DOHH2 (cell line): ENCODE results near the gene AK9.

Experiments
- H3F3A ChIP-seq: fragments of 200-600 bp; sonication (generic), shearing (Covaris generic); 2 replicates; pipeline ENCODE4 v1.6.0; 2016; ENCODE audit warnings: antibody characterized with exemption, mild to moderate bottlenecking; ENCODE audit not compliant: control insufficient read depth, insufficient read depth
- H3K27ac ChIP-seq: fragments of 200-600 bp; sonication (generic); 2 replicates; pipeline ENCODE4 v1.5.1; 2014; ENCODE audit warnings: low read depth, mild to moderate bottlenecking, low read length, moderate library complexity
- H3K27me3 ChIP-seq: fragments of 200-600 bp; sonication (generic); 2 replicates; pipeline ENCODE4 v1.6.1; 2014; ENCODE audit warnings: mild to moderate bottlenecking, low read length, mixed read lengths; ENCODE audit not compliant: control insufficient read depth
- H3K36me3 ChIP-seq: fragments of 200-600 bp; sonication (generic); 2 replicates; pipeline ENCODE4 v1.6.1; 2014; ENCODE audit warnings: mild to moderate bottlenecking, low read length, moderate library complexity, mixed read lengths; ENCODE audit not compliant: control insufficient read depth
- H3K4me1 ChIP-seq: fragments of 200-600 bp; sonication (generic); 2 replicates; pipeline ENCODE4 v1.6.1; 2014; ENCODE audit warnings: mild to moderate bottlenecking, low read length, mixed read lengths; ENCODE audit not compliant: control insufficient read depth
- H3K4me2 ChIP-seq: fragments of 200-600 bp; sonication (generic); 2 replicates; pipeline ENCODE4 v1.6.0; 2014; ENCODE audit warnings: mild to moderate bottlenecking, low read length, moderate library complexity
- H3K4me3 ChIP-seq: fragments of 200-600 bp; sonication (generic); 2 replicates; pipeline ENCODE4 v1.5.1; 2014; ENCODE audit warnings: mild to moderate bottlenecking, low read length, mixed read lengths
- H3K79me2 ChIP-seq: fragments of 200-600 bp; sonication (generic); 2 replicates; pipeline ENCODE4 v1.6.1; 2014; ENCODE audit warnings: mild to moderate bottlenecking, low read length, mixed read lengths; ENCODE audit not compliant: control insufficient read depth
- H3K9me2 ChIP-seq: fragments of 200-600 bp; sonication (generic); replicated peaks from 2 replicates; pipeline ENCODE4 v1.6.1; 2014; ENCODE audit warnings: mild to moderate bottlenecking, low read length, mixed read lengths; ENCODE audit not compliant: control insufficient read depth
- H3K9me3 ChIP-seq: fragments of 200-600 bp; sonication (generic); 2 replicates; pipeline ENCODE4 v1.6.1; 2014; ENCODE audit warnings: antibody characterized with exemption, low read length, mixed read lengths; ENCODE audit not compliant: control insufficient read depth, insufficient read depth
- H4K20me1 ChIP-seq: fragments of 200-600 bp; sonication (generic); 2 replicates; pipeline ENCODE4 v1.6.0; 2014; ENCODE audit warnings: low read depth, mild to moderate bottlenecking, antibody characterized with exemption, low read length, moderate library complexity; ENCODE audit not compliant: control insufficient read depth, insufficient read depth
- CTCF ChIP-seq: fragments of 200-600 bp; sonication (generic); IDR thresholded peaks from one replicate; pipeline ENCODE4 v1.5.1; 2014; ENCODE audit warnings: antibody characterized with exemption, mild to moderate bottlenecking, low read depth, low read length; ENCODE audit not compliant: poor library complexity, severe bottlenecking
- EZH2phosphoT487 ChIP-seq: fragments of 200-600 bp; sonication (generic); IDR thresholded peaks from 2 replicates; pipeline ENCODE4 v1.6.1; 2017; ENCODE audit warnings: borderline replicate concordance, mild to moderate bottlenecking, antibody characterized with exemption, low read length, moderate library complexity, mixed read lengths

AK9 gene

DNA sequence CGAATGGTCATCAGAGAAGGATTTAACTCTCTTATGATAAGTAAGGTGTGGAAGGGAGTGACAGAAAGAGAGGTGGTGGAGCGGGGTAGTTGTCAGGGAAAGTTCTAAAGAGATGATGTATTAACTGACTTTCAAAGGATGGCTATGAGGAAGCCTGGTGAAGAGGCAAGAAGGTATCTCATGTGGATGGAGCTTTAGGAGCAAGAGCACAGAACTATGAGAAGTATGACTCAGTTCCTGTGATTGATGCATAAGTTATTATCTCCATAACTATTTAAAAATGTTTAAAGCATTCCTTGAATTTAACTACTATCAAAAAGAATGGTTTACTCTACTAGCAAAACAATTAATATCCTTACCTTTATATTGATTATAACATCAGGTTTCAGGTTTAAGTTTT, 28.8 kb downstream of the AK9 start:
- TF ChIP-seq CTCF (no peak), EZH2phosphoT487 (no peak)
- Histone ChIP-seq H3F3A (no peaks in the 10 kb centered on the region), H3K36me3 (no peaks in the 10 kb centered on the region), H3K9me3 (no peaks in the 10 kb centered on the region), H3K4me3 (no peak overlapping the region), H3K27me3 (no peaks in the 10 kb centered on the region), H3K4me1 (no peaks in the 10 kb centered on the region), H4K20me1 (no peaks in the 10 kb centered on the region), H3K27ac (no peak overlapping the region), H3K4me2 (no peak overlapping the region), H3K9me2 (no peaks in the 10 kb centered on the region), H3K79me2 (no peaks in the 10 kb centered on the region)

- Histone ChIP-seq H3K79me2 (no peaks in the 10 kb centered on the region), H3K36me3 (no peaks in the 10 kb centered on the region), H3F3A (no peaks in the 10 kb centered on the region), H3K9me2 (no peaks in the 10 kb centered on the region), H3K27ac (no peak overlapping the region), H3K9me3 (no peaks in the 10 kb centered on the region), H3K4me3 (no peak overlapping the region), H3K4me2 (no peak overlapping the region), H3K4me1 (no peaks in the 10 kb centered on the region), H3K27me3 (no peaks in the 10 kb centered on the region), H4K20me1 (no peaks in the 10 kb centered on the region)
- TF ChIP-seq CTCF, result no peak
- no peak for TF ChIP-seq EZH2phosphoT487
Measured at GRCh38 chr6:109660526-109661320, 30.3 kb downstream of the AK9 start.

DNA sequence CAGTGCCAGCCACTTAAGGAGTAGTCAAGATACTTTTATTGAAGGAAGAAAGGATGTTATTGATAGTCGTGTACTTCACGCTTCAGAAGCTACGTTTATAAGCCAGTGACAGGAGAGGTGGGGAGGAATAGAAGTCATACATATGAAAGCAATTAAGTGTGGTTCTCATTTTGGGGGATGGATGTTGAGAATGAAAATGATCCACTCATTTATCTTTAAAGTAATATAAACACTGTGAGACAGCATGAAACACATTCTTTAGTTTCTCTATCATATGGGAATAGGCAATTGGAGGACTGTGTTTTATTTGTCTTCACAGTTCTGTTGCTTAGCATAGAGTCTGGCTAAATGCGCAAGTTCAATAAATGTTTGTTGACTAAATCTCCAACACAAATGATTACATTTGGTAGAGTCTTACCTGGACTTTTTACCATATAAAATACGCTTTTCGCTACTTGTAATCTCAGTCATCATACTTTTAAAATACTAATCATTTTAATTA, 35.2 kb downstream of the AK9 start:
- no peak overlapping the region for H3K27ac ChIP-seq
- no peaks in the 10 kb centered on the region for H3K9me3 ChIP-seq
- no peaks in the 10 kb centered on the region for H3K9me2 ChIP-seq
- TF ChIP-seq CTCF (no peak), EZH2phosphoT487 (no peak)
- H3K4me1 ChIP-seq, result no peaks in the 10 kb centered on the region
- H3F3A ChIP-seq, result no peaks in the 10 kb centered on the region
- no peaks in the 10 kb centered on the region for H3K79me2 ChIP-seq
- no peaks in the 10 kb centered on the region for H3K27me3 ChIP-seq
- H3K4me2 ChIP-seq, result no peak overlapping the region
- H4K20me1 ChIP-seq, result no peaks in the 10 kb centered on the region
- H3K36me3 ChIP-seq, result no peaks in the 10 kb centered on the region
- no peak overlapping the region for H3K4me3 ChIP-seq
